VCaP (cell line): ENCODE data around the gene DOK7.

Source experiments
- H3K27ac ChIP-seq: fragments of 450-650 bp; 2 replicates; pipeline ENCODE4 v1.5.1; 2017
- CTCF ChIP-seq: fragments of 450-650 bp; conservative IDR thresholded peaks from 2 replicates; pipeline ENCODE4 v1.5.1; 2017; ENCODE audit warnings: mild to moderate bottlenecking, moderate library complexity

Gene DOK7

GRCh38 chr4:3462790-3463415, at the start of gene DOK7:
Gene DOK7 (plus strand): TSS chr4:3463306. CDS start chr4:3463376, 70 bp downstream.
- TF ChIP-seq CTCF, result no peak
- peak within 1 kb of the TSS; percentile 73 for H3K27ac ChIP-seq

- no peak overlapping the region for H3K27ac ChIP-seq
- TF ChIP-seq CTCF, result no peak
Observed at GRCh38 chr4:3413675-3414420, 49.3 kb upstream of the DOK7 start.

GRCh38 chr4:3414421-3415279, 48.5 kb upstream of the DOK7 start:
- TF ChIP-seq CTCF, result no peak
- H3K27ac ChIP-seq, result no peak overlapping the region

- H3K27ac ChIP-seq, result no peak overlapping the region
- TF ChIP-seq CTCF, result no peak
Observed at GRCh38 chr4:3415471-3416141, 47.5 kb upstream of the DOK7 start.

- H3K27ac ChIP-seq, result no peak overlapping the region
Observed at GRCh38 chr4:3416270-3416669, 46.8 kb upstream of the DOK7 start.

GRCh38 chr4:3416821-3417221, 46.3 kb upstream of the DOK7 start:
- H3K27ac ChIP-seq, result no peak overlapping the region
- no peak for TF ChIP-seq CTCF

More at GRCh38 chr4:3416270-3416669, 46.8 kb upstream of the DOK7 start:
- no peak for TF ChIP-seq CTCF
